ENCODE data around the gene PHETA1. TPM values are rescaled to one million over a fixed set of nuclear protein-coding genes. Genes with fewer than 3 reads are reported as not detected.

The PHETA1 gene
- total and polyA plus RNA-seq, 2 donors (not counting 3 experiments of a cell fraction or from before 2014, with no cell fraction given) = 10.6 to 20.0 TPM

- H3K79me2 ChIP-seq (ENCODE audit: control insufficient read depth, insufficient read depth, low read length) = no peaks in the 10 kb centered on the region
- CTCF ChIA-PET = interaction anchor here (0.8 to 7.2 kb wide), 12 partner anchors 10 to 419 kb away, joined by 3 to 464 read pairs (median 17); partner anchors contain the start of genes PHETA1 and SH2B3
- POLR2A ChIA-PET = no interaction called here
- no peaks in the 10 kb centered on the region for H3K36me3 ChIP-seq (ENCODE audit: control insufficient read depth in 2 of 2, extremely low read depth in 1 of 2, insufficient read depth in 2 of 2, low read length in 2 of 2)
- H3K9ac ChIP-seq (replicated peaks; ENCODE audit: extremely low read depth, insufficient read depth, low read length) = no peak overlapping the region
- no peak overlapping the region for H3K4me2 ChIP-seq (ENCODE audit: insufficient read depth, low read length)
- dilution Hi-C loops (cut with MboI; ENCODE audit: extremely low pct_ligation_motif_present, low sequenced_read_pairs) = no loop called here
- H3K9me3 ChIP-seq (replicated peaks; ENCODE audit: control insufficient read depth, insufficient read depth, low read length) = no peaks in the 10 kb centered on the region
- H3K27ac ChIP-seq (ENCODE audit: insufficient read depth, low read depth, low read length) = no peak overlapping the region
- H3K27me3 ChIP-seq (ENCODE audit: control insufficient read depth in 2 of 2, insufficient read depth in 2 of 2, low read length in 2 of 2) = no peaks in the 10 kb centered on the region
- no peak for DNase-seq (ENCODE audit: low read depth, low spot score)
- no peak overlapping the region for H2AFZ ChIP-seq (ENCODE audit: low read depth, low read length)
- no peak for FAIRE-seq
- no peaks in the 10 kb centered on the region for H3K9me1 ChIP-seq (replicated peaks; ENCODE audit: control insufficient read depth, extremely low read depth, insufficient read depth, low read length)
- no peak overlapping the region for H3K4me3 ChIP-seq (replicated peaks in 1 of 3; ENCODE audit: insufficient read depth in 1 of 3, low read depth in 1 of 3, low read length in 3 of 3)
- no peak for TF ChIP-seq EZH2 (IDR thresholded peaks at IDR 0.05; ENCODE audit: borderline replicate concordance, low read depth, low read length, severe bottlenecking)
- no peak for TF ChIP-seq MYC (IDR thresholded peaks at IDR 0.05; ENCODE audit: low read depth, low read length)
- no peak for TF ChIP-seq GATA2 (IDR thresholded peaks at IDR 0.05; ENCODE audit: insufficient read depth, insufficient read length, low read depth, low read length)
- TF ChIP-seq JUN (IDR thresholded peaks at IDR 0.05; ENCODE audit: borderline replicate concordance, insufficient read depth, insufficient read length, low read depth) = no peak
- no peak for TF ChIP-seq FOS (IDR thresholded peaks at IDR 0.05; ENCODE audit: borderline replicate concordance, insufficient read depth, low read length)
- no peak for TF ChIP-seq CTCF (IDR thresholded peaks at IDR 0.05; ENCODE audit: extremely low read depth in 1 of 2, insufficient read depth in 1 of 2, low read depth in 1 of 2, low read length in 2 of 2)
- no peak for TF ChIP-seq MAX (IDR thresholded peaks at IDR 0.05; ENCODE audit: insufficient read depth, insufficient read length)
- no peak for TF ChIP-seq POLR2A (IDR thresholded peaks at IDR 0.05; ENCODE audit: low read depth, low read length)
- no peak for TF ChIP-seq POLR2AphosphoS5 (IDR thresholded peaks at IDR 0.05; ENCODE audit: insufficient read depth, low read depth, low read length)
- H4K20me1 ChIP-seq (replicated peaks; ENCODE audit: control insufficient read depth, extremely low read depth, insufficient read depth, low read length) = no peaks in the 10 kb centered on the region
- BruUV-seq (replicated peaks) = no TSS peak
- intact Hi-C loops (cut with micrococcal nuclease) = loop anchor here (2.0 to 5.0 kb wide), 2 partner anchors 27 to 292 kb away; partner anchors contain the start of genes ACAD10, BRAP and PHETA1
- peaks cover 27% of the 10 kb centered on the region for H3K4me1 ChIP-seq (ENCODE audit: control insufficient read depth, extremely low read depth, insufficient read depth, low read length)
Observed at GRCh38 chr12:111395336-111396187, 26.7 kb upstream of the PHETA1 start.

Data from endothelial cell of umbilical vein (primary cell).